Right lobe of liver (tissue), 6 donors: ENCODE measurements around the gene VPS52. TPM values are rescaled to one million over a fixed set of nuclear protein-coding genes. Genes with fewer than 3 reads are reported as not detected.
"Not testable (repeated sequence)": the region's sequence is repeated elsewhere in the genome, so short reads cannot be mapped to it uniquely, and the experiment has no call there.

Source experiments
- ATAC-seq, 4 donors: fragments of 200-7000 bp; cut with Tn5 transposase; one replicate each; pipeline ENCODE4 v1.9.1; 2020; ENCODE audit warnings: mild to moderate bottlenecking in 4 of 4, moderate library complexity in 4 of 4
- DNase-seq, 3 donors: peaks; one replicate each; pipeline ENCODE4 v3.0.0-alpha.2; 2020
- H3K27ac ChIP-seq, 3 donors: fragments of 200-600 bp; one replicate each; pipeline ENCODE4 v1.8.0; 2022
- H3K27me3 ChIP-seq, 2 donors: fragments of 200-600 bp; one replicate each; pipeline ENCODE4 v1.8.0; 2022
- H3K36me3 ChIP-seq, 4 donors: fragments of 200-600 bp; sonication (generic) in 1 of 4; one replicate each; pipeline versions ENCODE4 v1.5.1 to v1.8.0; 2017 to 2022; ENCODE audit warnings: control low read depth in 1 of 4
- H3K4me1 ChIP-seq, 4 donors: fragments of 200-600 bp; sonication (generic) in 1 of 4; one replicate each; pipeline versions ENCODE4 v1.5.1 to v1.8.0; 2017 to 2022; ENCODE audit warnings: control low read depth in 1 of 4
- H3K4me3 ChIP-seq, 3 donors: fragments of 200-600 bp; one replicate each; pipeline ENCODE4 v1.8.0; 2022
- H3K9me3 ChIP-seq, 4 donors: fragments of 200-600 bp; sonication (generic) in 1 of 4; one replicate each; pipeline versions ENCODE4 v1.5.1 to v1.8.0; 2017 to 2022; ENCODE audit warnings: control low read depth in 1 of 4
- POLR2A ChIP-seq: fragments of 450-650 bp; IDR thresholded peaks from one replicate; pipeline ENCODE4 v1.6.1; 2017; ENCODE audit warnings: antibody characterized with exemption, mild to moderate bottlenecking
- WGBS: methylation state at CpG from one replicate; pipeline ENCODE4 v1.1.6; 2018; ENCODE audit warnings: low coverage, low lambda C conversion rate; ENCODE audit not compliant: insufficient coverage; ENCODE audit errors: missing lambda C conversion rate; 5-methylcytosine and 5-hydroxymethylcytosine counted together
- intact Hi-C, 2 donors: fragments of 100-400 bp; cut with DNase I; formaldehyde crosslinking; loops; one replicate each; pipeline versions ENCODE4 v1.11.2 to v1.14.1; 2022
- total RNA-seq, 6 experiments: library from RNA; depleted of rRNA in 2 of 6; stranded (reverse); fragments of >200 nt in 2 of 6; fragmentation: NEBNext Ultra II Directional in 3 of 6; extraction: Animal tissue kit (Norgen Biotek cat#: 25700) in 3 of 6; gene quantifications; one replicate each; pipeline versions ENCODE4 v1.1.0 to v1.2.4, GENCODE V29; 2016 to 2023
- TF ChIP-seq, protein P1 (sequence below), 4 donors: fragments of 200-600 bp in 3 of 4; fragments of 450-650 bp in 1 of 4; IDR thresholded peaks; one replicate each; pipeline versions ENCODE4 v1.5.1 to v1.8.0; 2016 to 2022; ENCODE audit warnings: antibody characterized with exemption in 4 of 4, mild to moderate bottlenecking in 2 of 4
- donor health status: DM: no; HTN: yes; CAD: no.
- donor health status: DM: no; HTN: no; CAD: no.
- donor health status: DM: no; HTN: no; CAD: no.
- donor health status: DM: no; HTN: yes; CAD: no.
- donor health status: DM: no; HTN: yes; CAD: no.

The VPS52 gene
- total RNA-seq, 6 experiments from 2014 or later, result 16.4 to 35.1 (median 27.5) TPM

DNA sequence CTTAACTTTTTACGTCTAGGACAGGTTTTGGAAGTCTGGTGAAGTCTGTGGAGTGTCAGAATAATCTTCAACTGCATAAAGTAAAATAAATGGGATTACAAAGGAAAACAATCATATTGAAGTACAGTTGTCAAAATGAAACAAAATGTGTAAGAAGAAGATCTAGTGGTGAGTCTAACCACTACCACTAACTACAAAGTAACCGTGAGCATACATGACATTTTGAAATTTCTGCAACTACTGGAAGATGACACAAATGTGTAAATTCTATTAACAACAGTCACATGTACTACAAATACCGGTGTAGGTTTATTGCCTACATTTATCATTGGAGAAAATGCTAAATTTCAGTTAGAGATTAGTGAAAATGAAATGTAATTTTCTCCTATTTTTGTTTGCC lies 29.7 kb downstream of the VPS52 start:
- no peaks in the 10 kb centered on the region for H3K9me3 ChIP-seq
- no peak overlapping the region for H3K4me3 ChIP-seq
- H3K36me3 ChIP-seq, result no peaks in the 10 kb centered on the region
- TF ChIP-seq POLR2A, result no peak
- TF ChIP-seq, protein P1, sequence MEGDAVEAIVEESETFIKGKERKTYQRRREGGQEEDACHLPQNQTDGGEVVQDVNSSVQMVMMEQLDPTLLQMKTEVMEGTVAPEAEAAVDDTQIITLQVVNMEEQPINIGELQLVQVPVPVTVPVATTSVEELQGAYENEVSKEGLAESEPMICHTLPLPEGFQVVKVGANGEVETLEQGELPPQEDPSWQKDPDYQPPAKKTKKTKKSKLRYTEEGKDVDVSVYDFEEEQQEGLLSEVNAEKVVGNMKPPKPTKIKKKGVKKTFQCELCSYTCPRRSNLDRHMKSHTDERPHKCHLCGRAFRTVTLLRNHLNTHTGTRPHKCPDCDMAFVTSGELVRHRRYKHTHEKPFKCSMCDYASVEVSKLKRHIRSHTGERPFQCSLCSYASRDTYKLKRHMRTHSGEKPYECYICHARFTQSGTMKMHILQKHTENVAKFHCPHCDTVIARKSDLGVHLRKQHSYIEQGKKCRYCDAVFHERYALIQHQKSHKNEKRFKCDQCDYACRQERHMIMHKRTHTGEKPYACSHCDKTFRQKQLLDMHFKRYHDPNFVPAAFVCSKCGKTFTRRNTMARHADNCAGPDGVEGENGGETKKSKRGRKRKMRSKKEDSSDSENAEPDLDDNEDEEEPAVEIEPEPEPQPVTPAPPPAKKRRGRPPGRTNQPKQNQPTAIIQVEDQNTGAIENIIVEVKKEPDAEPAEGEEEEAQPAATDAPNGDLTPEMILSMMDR (IDR thresholded peaks at IDR 0.05), result no peak
- intact Hi-C loops, result loop anchor here in 1 of 2 donors (10.0 kb wide), 1 partner anchor 77 kb away; no protein-coding TSS in a partner anchor
- no peaks in the 10 kb centered on the region for H3K27me3 ChIP-seq
- 41% methylated on average over 3 of the region's 3 CpGs for WGBS
- no peak for DNase-seq
- no peak for ATAC-seq
- no peak overlapping the region for H3K27ac ChIP-seq
- no peaks in the 10 kb centered on the region for H3K4me1 ChIP-seq

DNA sequence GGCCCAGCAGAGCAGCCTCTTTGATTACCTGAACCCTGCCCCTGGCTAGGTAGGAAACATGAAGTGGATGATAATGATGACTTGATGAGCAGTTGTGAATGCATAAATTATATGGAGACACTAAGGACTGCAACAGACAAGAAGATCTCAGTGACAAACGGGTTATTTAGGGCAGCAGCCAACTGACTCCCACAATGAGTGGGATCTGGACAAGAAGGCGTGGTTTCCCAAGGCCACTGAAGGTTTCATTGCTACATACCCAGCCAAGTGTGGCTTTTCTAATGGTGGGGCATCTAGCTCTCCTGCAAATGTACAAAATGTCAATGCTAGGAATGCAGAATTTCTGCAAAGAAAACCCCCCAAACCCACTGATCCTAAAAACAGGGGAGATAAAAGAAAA lies 33.9 kb downstream of the VPS52 start:
- WGBS, result 56% methylated on average over 2 of the region's 2 CpGs
- H3K4me3 ChIP-seq, result no peak overlapping the region
- no peaks in the 10 kb centered on the region for H3K27me3 ChIP-seq
- no peaks in the 10 kb centered on the region for H3K4me1 ChIP-seq
- H3K36me3 ChIP-seq, result no peaks in the 10 kb centered on the region
- ATAC-seq (no peak), DNase-seq (no peak)
- intact Hi-C loops, result no loop called here
- H3K9me3 ChIP-seq, result no peaks in the 10 kb centered on the region
- no peak for TF ChIP-seq POLR2A
- TF ChIP-seq, protein P1 (IDR thresholded peaks at IDR 0.05), result no peak
- H3K27ac ChIP-seq, result no peak overlapping the region

DNA sequence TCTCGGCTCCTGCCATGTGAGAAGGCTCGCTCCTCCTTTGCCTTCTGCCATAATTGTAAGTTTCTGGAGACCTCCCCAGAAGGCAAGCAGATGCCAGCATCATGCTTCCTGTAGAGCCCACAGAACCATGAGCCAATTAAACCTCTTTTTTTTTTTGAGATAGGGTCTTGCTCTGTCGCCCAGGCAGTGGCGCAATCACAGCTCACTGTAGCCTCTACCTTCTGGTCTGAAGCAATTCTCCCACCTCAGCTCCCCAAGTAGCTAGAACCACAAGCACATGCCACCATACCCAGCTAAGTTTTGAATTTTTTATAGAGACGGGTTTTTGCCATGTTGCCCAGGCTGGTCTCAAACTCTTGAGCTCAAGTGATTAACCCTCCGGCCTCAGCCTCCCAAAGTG lies 34.8 kb downstream of the VPS52 start:
- no peak overlapping the region for H3K27ac ChIP-seq
- 63% methylated on average over 3 of the region's 6 CpGs for WGBS
- intact Hi-C loops, result no loop called here
- H3K4me1 ChIP-seq, result no peaks in the 10 kb centered on the region
- H3K27me3 ChIP-seq, result no peaks in the 10 kb centered on the region
- H3K9me3 ChIP-seq, result no peaks in the 10 kb centered on the region
- H3K4me3 ChIP-seq, result no peak overlapping the region
- ATAC-seq (no peak), DNase-seq (no peak)
- TF ChIP-seq, protein P1 (IDR thresholded peaks at IDR 0.05), result no peak
- TF ChIP-seq POLR2A, result no peak
- H3K36me3 ChIP-seq, result no peaks in the 10 kb centered on the region

DNA sequence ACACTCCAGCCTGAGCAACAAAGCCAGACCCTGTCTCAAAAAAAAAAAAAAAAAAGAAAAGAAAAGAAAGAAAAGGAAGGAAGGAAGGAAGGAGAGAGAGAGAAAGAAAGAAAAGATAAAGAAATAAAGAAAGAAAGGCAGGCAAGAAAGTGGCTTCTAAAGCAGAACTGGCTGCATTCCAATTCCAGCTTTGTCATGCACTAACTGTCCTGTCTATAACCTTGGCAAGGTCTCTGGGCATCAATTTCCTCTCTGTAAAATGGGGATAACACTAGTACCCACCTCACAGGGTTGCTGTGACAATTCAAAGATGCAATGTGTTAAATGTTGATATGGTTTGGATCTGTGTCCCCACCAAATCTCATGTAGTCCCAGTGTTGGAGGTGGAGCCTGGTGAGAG lies 35.3 kb downstream of the VPS52 start:
- intact Hi-C loops, result no loop called here
- no peaks in the 10 kb centered on the region for H3K4me1 ChIP-seq
- no peaks in the 10 kb centered on the region for H3K27me3 ChIP-seq
- no peaks in the 10 kb centered on the region for H3K9me3 ChIP-seq
- H3K36me3 ChIP-seq, result no peaks in the 10 kb centered on the region
- H3K27ac ChIP-seq, result no peak overlapping the region
- no peak overlapping the region for H3K4me3 ChIP-seq
- TF ChIP-seq, protein P1 (IDR thresholded peaks at IDR 0.05), result no peak
- no peak for DNase-seq
- no peak for ATAC-seq

DNA sequence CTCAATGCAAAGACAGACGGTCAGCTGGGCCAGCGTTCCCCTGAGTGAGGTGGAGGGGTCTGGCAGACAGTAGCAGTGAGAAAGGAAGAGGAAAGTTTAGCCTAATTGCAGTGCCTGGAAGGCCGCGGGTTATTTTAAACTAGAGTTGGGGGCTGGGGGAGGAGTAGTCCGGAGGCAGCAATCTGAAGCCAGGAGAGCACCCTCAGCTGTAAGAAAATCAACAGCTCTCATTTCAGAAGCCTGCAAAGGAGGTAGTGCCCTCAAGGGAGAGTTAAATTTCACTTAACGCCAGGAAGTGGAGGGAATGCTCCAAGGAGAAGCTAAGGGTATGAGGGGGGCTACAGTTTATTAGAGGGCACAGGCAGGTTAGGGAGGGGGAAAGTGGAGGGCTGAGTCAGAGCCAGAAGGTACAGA lies 36.4 kb downstream of the VPS52 start:
- H3K27me3 ChIP-seq, result no peaks in the 10 kb centered on the region
- no peak overlapping the region for H3K4me3 ChIP-seq
- no peaks in the 10 kb centered on the region for H3K4me1 ChIP-seq
- H3K27ac ChIP-seq, result no peak overlapping the region
- ATAC-seq (no peak), DNase-seq (no peak)
- 21% methylated on average over 6 of the region's 6 CpGs for WGBS
- H3K9me3 ChIP-seq, result no peaks in the 10 kb centered on the region
- TF ChIP-seq, protein P1 (IDR thresholded peaks at IDR 0.05), result no peak
- H3K36me3 ChIP-seq, result no peaks in the 10 kb centered on the region
- intact Hi-C loops, result no loop called here

DNA sequence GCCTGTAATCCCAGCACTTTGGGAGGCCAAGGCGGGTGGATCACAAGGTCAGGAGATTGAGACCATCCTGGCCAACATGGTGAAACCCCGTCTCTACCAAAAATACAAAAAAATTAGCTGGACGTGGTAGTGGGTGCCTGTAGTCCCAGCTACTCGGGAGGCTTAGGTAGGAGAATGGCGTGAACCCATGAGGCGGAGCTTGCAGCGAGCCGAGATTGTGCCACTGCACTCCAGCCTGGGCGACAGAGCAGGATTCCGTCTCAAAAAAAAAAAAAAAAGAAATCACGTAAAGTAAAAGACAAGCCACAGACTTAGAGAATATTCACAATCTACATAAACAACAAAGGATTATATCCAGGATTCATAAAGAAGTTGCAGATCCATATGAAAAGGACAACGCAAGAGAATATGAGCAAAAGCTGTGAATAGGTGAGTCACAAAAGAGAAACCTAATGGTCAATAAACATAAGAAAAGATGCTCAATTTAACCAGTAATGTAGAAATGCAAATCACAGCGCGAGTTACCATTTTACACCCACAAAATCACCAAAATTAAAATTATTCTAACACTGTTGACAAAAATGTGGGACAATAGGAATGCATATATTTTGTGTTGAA lies 45.1 kb downstream of the VPS52 start:
- intact Hi-C loops, ATAC-seq, H3K4me3 ChIP-seq, DNase-seq, H3K27me3 ChIP-seq, H3K4me1 ChIP-seq, H3K27ac ChIP-seq, H3K36me3 ChIP-seq, H3K9me3 ChIP-seq: not testable (repeated sequence)
- 31% methylated on average over 11 of the region's 14 CpGs for WGBS
